Sigmoid colon (tissue), 7 donors: Measurements from ENCODE around the gene PRKG1. TPM values are rescaled to one million over a fixed set of nuclear protein-coding genes. Genes with fewer than 3 reads are reported as not detected.

Experiments used
- DNase-seq: peaks from one replicate; pipeline ENCODE4 v3.0.0-alpha.2; 2019
- H3K27ac ChIP-seq, 4 donors: fragments of 200-600 bp; sonication (generic); one replicate each; pipeline ENCODE4 v1.5.1; 2016 to 2019; ENCODE audit warnings: mild to moderate bottlenecking in 1 of 4
- H3K27me3 ChIP-seq, 3 donors: fragments of 200-600 bp; sonication (generic); one replicate each; pipeline ENCODE4 v1.5.1; 2019; ENCODE audit warnings: mild to moderate bottlenecking in 1 of 3
- H3K36me3 ChIP-seq, 4 donors: fragments of 200-600 bp; sonication (generic); one replicate each; pipeline ENCODE4 v1.5.1; 2016 to 2019
- H3K4me1 ChIP-seq, 4 donors: fragments of 200-600 bp; sonication (generic); one replicate each; pipeline ENCODE4 v1.5.1; 2017 to 2019
- H3K4me3 ChIP-seq, 4 donors: fragments of 200-600 bp; sonication (generic); one replicate each; pipeline ENCODE4 v1.5.1; 2017 to 2019; ENCODE audit warnings: mild to moderate bottlenecking in 2 of 4, moderate library complexity in 1 of 4
- H3K9me3 ChIP-seq, 4 donors: fragments of 200-600 bp in 3 of 4; sonication (generic) in 3 of 4; one replicate each; pipeline versions ENCODE4 v1.5.1 to v1.6.1; 2013 to 2019
- EP300 ChIP-seq, 4 donors: sonication (generic); formaldehyde crosslinking; IDR thresholded peaks; one replicate each; pipeline ENCODE4 v1.6.1; 2017; ENCODE audit warnings: antibody characterized with exemption in 4 of 4
- POLR2A ChIP-seq, 2 donors: fragments of 450-650 bp; IDR thresholded peaks; one replicate each; pipeline ENCODE4 v1.6.1; 2016; ENCODE audit warnings: antibody characterized with exemption in 2 of 2, mild to moderate bottlenecking in 2 of 2, moderate library complexity in 2 of 2
- POLR2AphosphoS5 ChIP-seq, 4 donors: sonication (generic); formaldehyde crosslinking; IDR thresholded peaks; one replicate each; pipeline ENCODE4 v1.6.1; 2017; ENCODE audit warnings: antibody characterized with exemption in 4 of 4
- WGBS, 2 donors: extraction: QIAGEN DNeasy Blood & Tissue Kit; methylation state at CpG; one replicate each; pipeline ENCODE4 v1.1.7; 2013; 5-methylcytosine and 5-hydroxymethylcytosine counted together
- intact Hi-C: fragments of 100-400 bp; cut with DNase I; formaldehyde crosslinking; loops from one replicate; pipeline ENCODE4 v1.15.1; 2023
- polyA plus RNA-seq, 3 donors: library from polyadenylated mRNA; stranded (reverse); fragments of 200-250 nt; gene quantifications; one replicate each; pipeline ENCODE4 v1.2.3, GENCODE V29; 2013
- total RNA-seq, 4 donors: library from RNA; depleted of rRNA; stranded (reverse); fragments of >200 nt; gene quantifications; one replicate each; pipeline ENCODE4 v1.1.0, GENCODE V29; 2016
- TF ChIP-seq, protein P1 (sequence below), 4 experiments: fragments of 450-650 bp in 3 of 4; fragments of 200-600 bp in 1 of 4; IDR thresholded peaks; one replicate each; pipeline ENCODE4 v1.5.1; 2016 to 2019; ENCODE audit warnings: antibody characterized with exemption in 4 of 4, mild to moderate bottlenecking in 3 of 4, moderate library complexity in 2 of 4
- donor health status: healthy with polysubstance abuse.
- donor health status: Bipolar disorder and iron deficiency.
- donor health status: healthy.

Gene PRKG1
- total and polyA plus RNA-seq, 7 donors: 3.7 to 92.9 (median 60.2) TPM

DNA sequence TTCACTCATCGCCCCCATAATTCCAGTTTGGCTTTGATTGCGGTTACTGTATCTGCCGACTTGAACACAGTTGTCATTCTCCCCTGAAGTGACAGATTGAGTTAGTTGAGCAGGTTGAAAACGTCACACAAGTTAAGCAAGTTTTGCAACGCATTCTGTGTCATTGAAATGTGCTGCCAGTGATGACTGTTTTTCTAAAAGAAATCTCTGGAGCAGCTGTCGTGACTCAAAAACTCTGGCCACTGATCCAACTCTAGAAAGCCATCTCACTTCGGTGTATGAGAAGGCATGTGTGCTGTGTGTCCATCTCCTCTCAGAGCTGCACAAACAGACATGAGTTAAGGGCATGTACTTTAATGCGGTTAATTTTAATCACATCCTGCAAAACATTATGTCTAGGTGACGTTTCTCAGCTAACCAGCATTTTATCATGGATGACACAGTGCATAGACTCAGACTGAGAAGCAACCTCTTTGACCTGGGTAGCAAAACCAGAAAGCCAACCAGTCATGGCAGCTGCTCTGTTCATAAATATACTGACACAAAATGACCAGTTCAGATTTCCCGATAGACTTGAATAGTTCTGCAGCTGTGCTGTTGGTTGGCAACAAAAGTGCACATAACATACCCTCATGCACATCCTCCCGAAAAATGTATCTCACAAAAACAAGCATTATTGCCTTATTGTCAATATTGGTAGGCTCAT lies 555.8 kb downstream of the PRKG1 start:
- H3K27ac ChIP-seq: no peak overlapping the region
- TF ChIP-seq POLR2AphosphoS5 (IDR thresholded peaks at IDR 0.05) (peak in 2 of 4 donors; percentile 29 to 40), EP300 (IDR thresholded peaks at IDR 0.05) (no peak), POLR2A (IDR thresholded peaks at IDR 0.05) (no peak)
- TF ChIP-seq, protein P1, sequence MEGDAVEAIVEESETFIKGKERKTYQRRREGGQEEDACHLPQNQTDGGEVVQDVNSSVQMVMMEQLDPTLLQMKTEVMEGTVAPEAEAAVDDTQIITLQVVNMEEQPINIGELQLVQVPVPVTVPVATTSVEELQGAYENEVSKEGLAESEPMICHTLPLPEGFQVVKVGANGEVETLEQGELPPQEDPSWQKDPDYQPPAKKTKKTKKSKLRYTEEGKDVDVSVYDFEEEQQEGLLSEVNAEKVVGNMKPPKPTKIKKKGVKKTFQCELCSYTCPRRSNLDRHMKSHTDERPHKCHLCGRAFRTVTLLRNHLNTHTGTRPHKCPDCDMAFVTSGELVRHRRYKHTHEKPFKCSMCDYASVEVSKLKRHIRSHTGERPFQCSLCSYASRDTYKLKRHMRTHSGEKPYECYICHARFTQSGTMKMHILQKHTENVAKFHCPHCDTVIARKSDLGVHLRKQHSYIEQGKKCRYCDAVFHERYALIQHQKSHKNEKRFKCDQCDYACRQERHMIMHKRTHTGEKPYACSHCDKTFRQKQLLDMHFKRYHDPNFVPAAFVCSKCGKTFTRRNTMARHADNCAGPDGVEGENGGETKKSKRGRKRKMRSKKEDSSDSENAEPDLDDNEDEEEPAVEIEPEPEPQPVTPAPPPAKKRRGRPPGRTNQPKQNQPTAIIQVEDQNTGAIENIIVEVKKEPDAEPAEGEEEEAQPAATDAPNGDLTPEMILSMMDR (IDR thresholded peaks at IDR 0.05): no peak
- H3K36me3 ChIP-seq: no peaks in the 10 kb centered on the region
- intact Hi-C loops: no loop called here
- peaks cover 0 to 7% (median 3%) of the 10 kb centered on the region in 4 donors for H3K4me1 ChIP-seq
- H3K27me3 ChIP-seq: no peaks in the 10 kb centered on the region
- no peak overlapping the region for H3K4me3 ChIP-seq
- WGBS, 2 donors: 84 to 88% methylated on average over 11 of the region's 11 CpGs
- H3K9me3 ChIP-seq: no peaks in the 10 kb centered on the region
- DNase-seq: no peak

GRCh38 chr10:51630640-51631005 lies 556.3 kb downstream of the PRKG1 start:
- H3K27ac ChIP-seq: no peak overlapping the region
- intact Hi-C loops: no loop called here
- no peak for DNase-seq
- H3K9me3 ChIP-seq: no peaks in the 10 kb centered on the region
- no peaks in the 10 kb centered on the region for H3K27me3 ChIP-seq
- H3K4me1 ChIP-seq: peaks cover 0 to 7% (median 3%) of the 10 kb centered on the region in 4 donors
- WGBS, 2 donors: 84 to 87% methylated on average over 7 of the region's 7 CpGs
- H3K4me3 ChIP-seq: no peak overlapping the region
- H3K36me3 ChIP-seq: no peaks in the 10 kb centered on the region
- no peak for TF ChIP-seq POLR2A (IDR thresholded peaks at IDR 0.05)

DNA sequence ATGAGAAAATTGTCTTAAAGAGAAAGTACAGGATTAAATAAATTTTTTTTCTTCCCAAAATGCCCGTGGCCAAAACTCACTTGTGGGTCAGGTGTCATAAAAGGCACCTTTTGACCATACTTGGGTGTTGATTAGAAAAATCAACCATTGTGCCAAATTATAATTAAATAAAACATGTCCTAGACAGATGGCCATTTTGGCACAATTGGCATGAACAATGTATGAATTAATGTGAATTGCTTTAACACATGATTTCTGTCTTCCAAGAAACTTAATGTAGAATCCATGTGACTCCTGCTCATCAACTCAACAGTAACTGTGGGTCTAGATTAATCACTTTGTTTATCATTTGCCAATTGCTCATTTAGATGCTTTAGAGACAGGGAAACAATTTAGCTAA lies 561.1 kb downstream of the PRKG1 start:
- intact Hi-C loops: no loop called here
- no peak overlapping the region for H3K27ac ChIP-seq
- DNase-seq: no peak
- H3K36me3 ChIP-seq: no peaks in the 10 kb centered on the region
- no peaks in the 10 kb centered on the region for H3K9me3 ChIP-seq
- 87 to 89% methylated on average over 1 of the region's 1 CpG for WGBS, 2 donors
- no peaks in the 10 kb centered on the region for H3K27me3 ChIP-seq
- TF ChIP-seq EP300 (IDR thresholded peaks at IDR 0.05) (no peak), POLR2AphosphoS5 (IDR thresholded peaks at IDR 0.05) (no peak), POLR2A (IDR thresholded peaks at IDR 0.05) (no peak)
- TF ChIP-seq, protein P1 (IDR thresholded peaks at IDR 0.05): no peak
- peaks cover 0 to 7% (median 3%) of the 10 kb centered on the region in 4 donors for H3K4me1 ChIP-seq
- no peak overlapping the region for H3K4me3 ChIP-seq

- no peak for TF ChIP-seq EP300 (IDR thresholded peaks at IDR 0.05)
- TF ChIP-seq POLR2AphosphoS5 (IDR thresholded peaks at IDR 0.05): no peak
- TF ChIP-seq, protein P1 (IDR thresholded peaks at IDR 0.05): no peak
- no peak for TF ChIP-seq POLR2A (IDR thresholded peaks at IDR 0.05)
- Histone ChIP-seq H3K36me3 (no peaks in the 10 kb centered on the region), H3K4me1 (no peaks in the 10 kb centered on the region), H3K4me3 (no peak overlapping the region), H3K9me3 (no peaks in the 10 kb centered on the region), H3K27me3 (no peaks in the 10 kb centered on the region), H3K27ac (no peak overlapping the region)
- DNase-seq: no peak
- intact Hi-C loops: no loop called here
- WGBS, 2 donors: 92 to 94% methylated on average over 4 of the region's 4 CpGs
Measured at GRCh38 chr10:51638211-51638610, 563.9 kb downstream of the PRKG1 start.

- no peak for TF ChIP-seq POLR2AphosphoS5 (IDR thresholded peaks at IDR 0.05)
- TF ChIP-seq EP300 (IDR thresholded peaks at IDR 0.05): no peak
- no peak for TF ChIP-seq POLR2A (IDR thresholded peaks at IDR 0.05)
- TF ChIP-seq, protein P1 (IDR thresholded peaks at IDR 0.05): no peak
- Histone ChIP-seq H3K27me3 (no peaks in the 10 kb centered on the region), H3K9me3 (no peaks in the 10 kb centered on the region), H3K36me3 (no peaks in the 10 kb centered on the region), H3K4me3 (no peak overlapping the region), H3K27ac (no peak overlapping the region), H3K4me1 (no peaks in the 10 kb centered on the region)
- WGBS, 2 donors: 93 to 96% methylated on average over 1 of the region's 1 CpG
- no peak for DNase-seq
- intact Hi-C loops: no loop called here
Measured at GRCh38 chr10:51638737-51639136, 564.5 kb downstream of the PRKG1 start.
